ENCODE measurements around the gene LIG1. TPM values are rescaled to one million over a fixed set of nuclear protein-coding genes. Genes with fewer than 3 reads are reported as not detected.

LIG1 gene
- total RNA-seq, 4 donors from 2014 or later: 3.7 to 9.2 (median 7.1) TPM

GRCh38 chr19:48069435-48069834 lies 100.7 kb downstream of the LIG1 start:
- peaks cover 0 to 66% of the 10 kb centered on the region in 2 donors for H3K36me3 ChIP-seq
- in situ Hi-C loops (cut with MboI; ENCODE audit: low sequenced_read_pairs in 4 of 4): no loop called here
- H3K9me3 ChIP-seq: no peaks in the 10 kb centered on the region
- no peak overlapping the region for H3K4me3 ChIP-seq
- no peak overlapping the region for H3K27ac ChIP-seq
- no peaks in the 10 kb centered on the region for H3K4me1 ChIP-seq
- ATAC-seq: no peak
- no peak for TF ChIP-seq CTCF (IDR thresholded peaks at IDR 0.05 in 4 of 5, conservative IDR thresholded peaks at IDR 0.05 in 1 of 5)
- no peak for TF ChIP-seq POLR2A (IDR thresholded peaks at IDR 0.05)
- intact Hi-C loops (cut with DNase I; ENCODE audit: low total_unique reads): no loop called here
- DNase-seq: no peak
- no peaks in the 10 kb centered on the region for H3K27me3 ChIP-seq

Other genes with a start within 250 kb of the LIG1 start
- gene BSPH1, start 178.2 kb downstream of the LIG1 start, total RNA-seq: not detected
- gene ELSPBP1, start 175.7 kb downstream of the LIG1 start, total RNA-seq: not detected
- gene CABP5, start 126.3 kb downstream of the LIG1 start, total RNA-seq: not detected
- gene PLA2G4C, start 59.5 kb downstream of the LIG1 start, total RNA-seq: 10 to 100 TPM; 25.7 to 61.1 (median 51.1) TPM
- gene ZSWIM9, start 336 bp upstream of the LIG1 start, total RNA-seq: 1 to 10 TPM; 1.6 to 8.4 (median 2.8) TPM
- gene CARD8, start 85.6 kb upstream of the LIG1 start, total RNA-seq: 10 to 100 TPM; 15.7 to 23.3 (median 20.2) TPM
- gene ZNF114, start 99.7 kb upstream of the LIG1 start, total RNA-seq: under 1 TPM in 1 of 4 donors, not detected in 3; 0.36 TPM
- gene EMP3, start 155.2 kb upstream of the LIG1 start, total RNA-seq: 10 to 100 TPM in 2 of 4 donors, 1 to 10 TPM in 2; 3.8 to 15.3 (median 9.4) TPM
- 10 to 100 TPM; 28.8 to 42.3 (median 40.7) TPM for gene TMEM143, start 193.6 kb upstream of the LIG1 start, total RNA-seq
- not detected for gene SYNGR4, start 194.0 kb upstream of the LIG1 start, total RNA-seq
- 10 to 100 TPM; 44.9 to 64.7 (median 54.0) TPM for gene KDELR1, start 221.2 kb upstream of the LIG1 start, total RNA-seq
- gene GRIN2D, start 223.3 kb upstream of the LIG1 start, total RNA-seq: under 1 TPM in 3 of 4 donors, not detected in 1; 0.07 to 0.27 (median 0.09) TPM